Measurements from ENCODE around the gene PTDSS2. TPM values are rescaled to one million over a fixed set of nuclear protein-coding genes. Genes with fewer than 3 reads are reported as not detected.
"Not testable (repeated sequence)": the region's sequence is repeated elsewhere in the genome, so short reads cannot be mapped to it uniquely, and the experiment has no call there.

The PTDSS2 gene
- total RNA-seq, 2 experiments from 2014 or later: 14.8 to 18.8 TPM

GRCh38 chr11:407651-408123 lies 42.4 kb upstream of the PTDSS2 start:
- H3K4me3 Mint-ChIP-seq: no peak overlapping the region
- DNase-seq (no peak), ATAC-seq (no peak)
- intact Hi-C loops (cut with DNase I, micrococcal nuclease): loop anchor here (1.0 to 2.0 kb wide), 10 partner anchors 41 to 288 kb away; partner anchors contain the start of genes BET1L (in 1 of the 2), DEAF1 (in 1 of the 2), HRAS (in 1 of the 2) and PHRF1 (in 1 of the 2)
- no peaks in the 10 kb centered on the region for H3K9me3 Mint-ChIP-seq (ENCODE audit: low read depth)
- peaks cover 6% of the 10 kb centered on the region for H3K4me1 Mint-ChIP-seq
- H3K36me3 Mint-ChIP-seq (ENCODE audit: low read depth): no peaks in the 10 kb centered on the region
- POLR2A ChIA-PET: interaction anchor here (1.3 to 1.4 kb wide), 2 partner anchors 9 to 11 kb away, joined by 4 to 7 read pairs; no protein-coding TSS in a partner anchor
- no peak overlapping the region for H3K27ac Mint-ChIP-seq
- CTCF ChIA-PET: interaction anchor here (0.6 to 1.5 kb wide), 6 partner anchors 11 to 142 kb away, joined by 3 to 7 read pairs (median 4); partner anchors contain the start of gene ANO9
- H3K27me3 Mint-ChIP-seq: no peaks in the 10 kb centered on the region

GRCh38 chr11:408154-409007 lies 41.7 kb upstream of the PTDSS2 start:
- intact Hi-C loops (cut with DNase I, micrococcal nuclease): no loop called here
- Mint-ChIP-seq H3K36me3 (ENCODE audit: low read depth) (no peaks in the 10 kb centered on the region), H3K4me3 (no peak overlapping the region), H3K9me3 (ENCODE audit: low read depth) (no peaks in the 10 kb centered on the region), H3K4me1 (peaks cover 13% of the 10 kb centered on the region), H3K27ac (no peak overlapping the region), H3K27me3 (no peaks in the 10 kb centered on the region)
- DNase-seq (no peak), ATAC-seq (no peak)
- CTCF ChIA-PET: interaction anchor here (0.6 to 1.4 kb wide), 2 partner anchors 111 to 142 kb away, joined by 3 to 4 read pairs; no protein-coding TSS in a partner anchor
- POLR2A ChIA-PET: interaction anchor here (1.4 kb wide), 1 partner anchor 8 kb away, joined by 7 read pairs; no protein-coding TSS in a partner anchor

DNA sequence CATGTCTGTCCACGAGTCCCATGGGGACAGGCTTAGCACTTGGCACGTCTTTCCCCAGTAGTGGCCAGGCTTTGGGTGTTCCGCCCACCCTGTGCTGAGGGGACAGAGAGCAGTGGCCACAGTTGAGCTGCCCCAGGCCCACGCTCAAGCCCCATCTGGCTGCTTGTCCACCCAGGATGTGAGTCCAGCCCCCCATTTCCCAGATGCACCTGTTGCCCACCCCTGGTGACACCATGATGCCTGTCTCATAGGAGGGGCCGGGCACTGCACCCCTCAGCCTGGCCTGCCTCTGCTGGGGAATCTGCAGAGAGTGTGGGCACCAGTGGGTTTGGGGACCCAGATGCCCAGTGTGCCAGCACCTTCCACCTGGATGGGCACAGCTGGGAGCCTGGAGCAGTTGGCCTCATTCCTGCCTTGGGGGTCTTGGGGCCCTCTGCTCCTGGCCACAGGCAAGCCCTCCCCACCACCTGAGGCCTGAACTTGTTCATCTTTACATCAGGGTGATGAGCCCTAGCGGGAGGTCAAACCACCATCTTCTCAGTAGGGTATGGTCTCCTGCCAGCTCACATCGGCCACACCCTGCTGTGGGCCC lies 41.0 kb upstream of the PTDSS2 start:
- DNase-seq (no peak), ATAC-seq (no peak)
- Mint-ChIP-seq H3K36me3 (ENCODE audit: low read depth) (no peaks in the 10 kb centered on the region), H3K27ac (no peak overlapping the region), H3K27me3 (no peaks in the 10 kb centered on the region), H3K9me3 (ENCODE audit: low read depth) (no peaks in the 10 kb centered on the region), H3K4me3 (no peak overlapping the region), H3K4me1 (peaks cover 15% of the 10 kb centered on the region)
- POLR2A ChIA-PET: no interaction called here
- intact Hi-C loops (cut with DNase I, micrococcal nuclease): no loop called here
- CTCF ChIA-PET: no interaction called here

- ATAC-seq (no peak), DNase-seq (no peak)
- H3K27ac Mint-ChIP-seq: no peak overlapping the region
- H3K9me3 Mint-ChIP-seq (ENCODE audit: low read depth): no peaks in the 10 kb centered on the region
- ChIA-PET POLR2A (no interaction called here), CTCF (no interaction called here)
- intact Hi-C loops (cut with DNase I, micrococcal nuclease): no loop called here
- H3K4me1 Mint-ChIP-seq: peaks cover 22% of the 10 kb centered on the region
- no peaks in the 10 kb centered on the region for H3K36me3 Mint-ChIP-seq (ENCODE audit: low read depth)
- no peaks in the 10 kb centered on the region for H3K27me3 Mint-ChIP-seq
- H3K4me3 Mint-ChIP-seq: no peak overlapping the region
Measured at GRCh38 chr11:409600-410483, 40.2 kb upstream of the PTDSS2 start.

DNA sequence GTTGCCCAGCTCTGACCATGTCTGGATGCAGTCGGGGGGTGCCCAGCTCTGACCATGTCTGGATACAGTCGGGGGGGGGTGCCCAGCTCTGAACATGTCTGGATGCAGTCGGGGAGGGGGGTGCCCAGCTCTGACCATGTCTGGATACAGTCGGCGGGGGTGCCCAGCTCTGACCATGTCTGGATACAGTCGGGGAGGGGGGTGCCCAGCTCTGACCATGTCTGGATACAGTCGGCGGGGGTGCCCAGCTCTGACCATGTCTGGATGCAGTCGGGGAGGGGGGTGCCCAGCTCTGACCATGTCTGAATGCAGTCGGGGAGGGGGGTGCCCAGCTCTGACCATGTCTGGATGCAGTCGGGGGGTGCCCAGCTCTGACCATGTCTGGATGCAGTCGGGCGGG lies 39.4 kb upstream of the PTDSS2 start:
- H3K9me3 Mint-ChIP-seq (ENCODE audit: low read depth); intact Hi-C loops (cut with DNase I, micrococcal nuclease); CTCF ChIA-PET; ATAC-seq; H3K36me3 Mint-ChIP-seq (ENCODE audit: low read depth); H3K4me3 Mint-ChIP-seq; POLR2A ChIA-PET; H3K27me3 Mint-ChIP-seq; H3K27ac Mint-ChIP-seq: not testable (repeated sequence)
- peaks cover 29% of the 10 kb centered on the region for H3K4me1 Mint-ChIP-seq
- peak; percentile 3 for DNase-seq

DNA sequence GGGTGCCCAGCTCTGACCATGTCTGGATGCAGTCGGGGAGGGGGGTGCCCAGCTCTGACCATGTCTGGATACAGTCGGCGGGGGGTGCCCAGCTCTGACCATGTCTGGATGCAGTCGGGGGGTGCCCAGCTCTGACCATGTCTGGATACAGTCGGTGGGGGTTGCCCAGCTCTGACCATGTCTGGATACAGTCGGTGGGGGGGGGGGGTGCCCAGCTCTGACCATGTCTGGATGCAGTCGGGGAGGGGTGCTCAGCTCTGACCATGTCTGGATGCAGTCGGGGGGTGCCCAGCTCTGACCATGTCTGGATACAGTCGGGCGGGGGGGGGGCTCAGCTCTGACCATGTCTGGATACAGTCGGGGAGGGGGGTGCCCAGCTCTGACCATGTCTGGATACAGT lies 38.6 kb upstream of the PTDSS2 start:
- peak; percentile 5 for DNase-seq
- ATAC-seq; H3K4me3 Mint-ChIP-seq; H3K9me3 Mint-ChIP-seq (ENCODE audit: low read depth); H3K27me3 Mint-ChIP-seq; POLR2A ChIA-PET; H3K36me3 Mint-ChIP-seq (ENCODE audit: low read depth); H3K27ac Mint-ChIP-seq; intact Hi-C loops (cut with DNase I, micrococcal nuclease); CTCF ChIA-PET: not testable (repeated sequence)
- H3K4me1 Mint-ChIP-seq: peaks cover 36% of the 10 kb centered on the region

DNA sequence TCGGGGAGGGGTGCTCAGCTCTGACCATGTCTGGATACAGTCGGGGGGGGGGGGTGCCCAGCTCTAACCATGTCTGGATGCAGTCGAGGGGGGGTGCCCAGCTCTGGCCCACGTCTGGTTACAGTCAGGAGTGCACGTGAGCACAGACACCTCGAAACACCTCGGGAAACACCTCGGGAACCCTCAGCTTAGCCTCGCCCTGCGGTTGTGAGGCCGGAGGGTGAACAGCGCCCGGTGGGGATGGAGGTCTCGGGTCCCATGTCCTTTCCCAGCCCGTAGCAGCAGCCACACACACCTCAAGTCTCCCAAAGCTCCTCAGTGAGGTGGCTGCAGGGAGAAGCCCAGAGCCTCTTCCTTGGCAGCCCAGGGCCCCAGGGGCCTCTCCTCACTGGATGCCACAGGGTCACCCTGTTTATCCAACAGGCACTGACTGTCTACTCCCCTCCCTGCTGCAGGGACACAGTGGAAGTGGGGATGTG lies 37.4 kb upstream of the PTDSS2 start:
- no peak overlapping the region for H3K4me3 Mint-ChIP-seq
- peak; percentile 14 for DNase-seq
- no peaks in the 10 kb centered on the region for H3K36me3 Mint-ChIP-seq (ENCODE audit: low read depth)
- H3K9me3 Mint-ChIP-seq (ENCODE audit: low read depth): no peaks in the 10 kb centered on the region
- ChIA-PET CTCF (no interaction called here), POLR2A (no interaction called here)
- peaks cover 35% of the 10 kb centered on the region for H3K4me1 Mint-ChIP-seq
- no peaks in the 10 kb centered on the region for H3K27me3 Mint-ChIP-seq
- no peak overlapping the region for H3K27ac Mint-ChIP-seq
- ATAC-seq: no peak
- intact Hi-C loops (cut with DNase I, micrococcal nuclease): no loop called here

GRCh38 chr11:413120-414081 lies 36.7 kb upstream of the PTDSS2 start:
- no peaks in the 10 kb centered on the region for H3K36me3 Mint-ChIP-seq (ENCODE audit: low read depth)
- DNase-seq (peak; percentile 48), ATAC-seq (no peak)
- intact Hi-C loops (cut with DNase I, micrococcal nuclease): no loop called here
- peaks cover 32% of the 10 kb centered on the region for H3K4me1 Mint-ChIP-seq
- H3K27me3 Mint-ChIP-seq: no peaks in the 10 kb centered on the region
- H3K27ac Mint-ChIP-seq: no peak overlapping the region
- POLR2A ChIA-PET: no interaction called here
- CTCF ChIA-PET: no interaction called here
- peak overlapping the region; percentile 40 for H3K4me3 Mint-ChIP-seq
- H3K9me3 Mint-ChIP-seq (ENCODE audit: low read depth): no peaks in the 10 kb centered on the region

GRCh38 chr11:414318-414857 lies 35.7 kb upstream of the PTDSS2 start:
- CTCF ChIA-PET: interaction anchor here (0.5 kb wide), 1 partner anchor 209 kb away, joined by 3 read pairs; no protein-coding TSS in a partner anchor
- peaks cover 32% of the 10 kb centered on the region for H3K4me1 Mint-ChIP-seq
- ATAC-seq: peak; percentile 48

GRCh38 chr11:415640-416041 lies 34.4 kb upstream of the PTDSS2 start:
- H3K9me3 Mint-ChIP-seq (ENCODE audit: low read depth): no peaks in the 10 kb centered on the region
- H3K27ac Mint-ChIP-seq: peak overlapping the region; percentile 74
- peak overlapping the region; percentile 85 for H3K4me3 Mint-ChIP-seq
- no peaks in the 10 kb centered on the region for H3K36me3 Mint-ChIP-seq (ENCODE audit: low read depth)
- intact Hi-C loops (cut with DNase I, micrococcal nuclease): loop anchor here in 1 of 2 experiments (1.0 to 2.0 kb wide), 2 partner anchors 33 to 91 kb away; partner anchors contain the start of gene RNH1
- POLR2A ChIA-PET: interaction anchor here (1.6 kb wide), 1 partner anchor 8 kb away, joined by 7 read pairs; no protein-coding TSS in a partner anchor
- H3K27me3 Mint-ChIP-seq: no peaks in the 10 kb centered on the region
- peak; percentile 0 for ATAC-seq
- H3K4me1 Mint-ChIP-seq: peaks cover 32% of the 10 kb centered on the region
- CTCF ChIA-PET: interaction anchor here (1.2 to 1.6 kb wide), 2 partner anchors 9 to 11 kb away, joined by 5 read pairs; no protein-coding TSS in a partner anchor
- peak; percentile 37 for DNase-seq

More at GRCh38 chr11:414318-414857, 35.7 kb upstream of the PTDSS2 start:
- intact Hi-C loops (cut with DNase I, micrococcal nuclease): no loop called here
- H3K36me3 Mint-ChIP-seq (ENCODE audit: low read depth): no peaks in the 10 kb centered on the region
- peak overlapping the region; percentile 85 for H3K4me3 Mint-ChIP-seq
- DNase-seq: peak; percentile 44
- no peaks in the 10 kb centered on the region for H3K27me3 Mint-ChIP-seq
- POLR2A ChIA-PET: no interaction called here
- H3K9me3 Mint-ChIP-seq (ENCODE audit: low read depth): no peaks in the 10 kb centered on the region
- peak overlapping the region; percentile 74 for H3K27ac Mint-ChIP-seq

Data from activated CD4-positive, alpha-beta T cell treated with anti-CD3 and anti-CD28 coated beads for 36 hours (primary cell).